Mammary epithelial cell (primary cell): Measurements from ENCODE around the gene COPS6.

Source experiments
- CTCF ChIP-seq, 2 donors: IDR thresholded peaks in 1 of 2; conservative IDR thresholded peaks in 1 of 2; 2 replicates each; pipeline ENCODE4 v1.5.1; 2011 to 2012; ENCODE audit warnings: inconsistent platforms in 2 of 2, low read length in 2 of 2, mild to moderate bottlenecking in 2 of 2, control low read depth in 1 of 2, low read depth in 1 of 2; ENCODE audit not compliant: insufficient read depth in 1 of 2; ENCODE audit errors: extremely low read depth in 1 of 2
- EZH2 ChIP-seq: IDR thresholded peaks from 2 replicates; pipeline ENCODE4 v1.6.1; 2012; ENCODE audit warnings: low read length, inconsistent platforms, borderline replicate concordance

GRCh38 chr7:100053215-100053614 lies 35.6 kb upstream of the COPS6 start:
- TF ChIP-seq CTCF (conservative IDR thresholded peaks at IDR 0.05 in 1 of 2, IDR thresholded peaks at IDR 0.05 in 1 of 2; ENCODE audit: extremely low read depth in 1 of 2, insufficient read depth in 1 of 2, low read depth in 1 of 2, low read length in 2 of 2) (peak; percentile 27 to 42), EZH2 (no peak)
